ENCODE measurements around the gene TLL2.

The TLL2 gene

DNA sequence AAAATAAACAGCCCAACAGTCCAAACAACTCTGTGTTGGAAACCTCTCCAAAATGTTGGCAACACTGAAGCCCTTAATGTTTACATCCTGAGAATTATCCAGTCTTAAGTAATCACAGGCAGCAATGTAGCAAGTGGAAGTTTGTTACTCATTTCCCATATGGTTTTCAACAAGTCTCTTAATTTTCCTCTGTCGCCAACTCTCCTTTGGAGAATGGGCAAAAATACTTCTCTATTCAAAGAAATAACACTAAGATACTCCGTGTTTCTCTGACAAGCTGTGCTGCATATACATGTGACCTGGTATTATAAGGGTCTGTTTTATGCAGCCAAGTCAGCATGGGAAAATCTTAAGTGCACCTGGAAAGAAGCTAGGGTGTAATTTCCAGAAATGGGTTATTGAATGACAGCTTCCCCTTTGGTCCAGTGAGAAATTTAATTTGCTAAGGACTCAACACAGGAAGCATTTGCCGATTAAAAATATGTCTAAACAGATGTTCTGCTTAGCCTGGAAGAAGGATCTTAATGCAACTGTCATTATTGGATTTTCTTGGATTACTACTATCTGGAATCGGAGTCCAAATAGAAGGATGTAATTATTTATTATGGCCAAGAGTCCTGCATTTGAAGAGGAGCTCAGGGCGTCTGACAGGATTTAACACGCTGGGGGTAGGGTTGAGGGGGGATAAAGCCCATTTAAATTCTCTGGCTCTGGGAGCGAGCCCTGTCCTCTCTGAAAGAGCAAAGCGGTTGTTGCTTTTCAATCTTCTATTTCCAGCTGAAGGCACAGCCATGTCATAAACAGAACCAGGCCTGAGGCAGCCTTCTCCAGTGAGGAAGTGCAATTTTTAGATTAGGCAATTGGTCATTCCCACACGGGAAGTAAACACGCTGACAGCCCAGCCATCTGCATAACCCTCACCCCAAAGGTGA is 73.1 kb downstream of the TLL2 start:
- peak; percentile 4 for DNase-seq (ENCODE audit: low read depth)
- Histone ChIP-seq H3K4me3 (ENCODE audit: low read length) (no peak overlapping the region), H3K9ac (ENCODE audit: low read length) (no peak overlapping the region), H3K27me3 (replicated peaks; ENCODE audit: control insufficient read depth, insufficient read depth, low read length) (peaks cover 21% of the 10 kb centered on the region), H3K9me3 (ENCODE audit: control insufficient read depth, low read length) (peaks cover 3% of the 10 kb centered on the region), H3K36me3 (ENCODE audit: control insufficient read depth, insufficient read depth, low read length, severe bottlenecking) (no peaks in the 10 kb centered on the region), H3K4me1 (ENCODE audit: control insufficient read depth, insufficient read depth, low read length) (peaks cover 9% of the 10 kb centered on the region)

- H3K27me3 ChIP-seq (replicated peaks; ENCODE audit: control insufficient read depth, insufficient read depth, low read length) = peaks cover 20% of the 10 kb centered on the region
- no peaks in the 10 kb centered on the region for H3K36me3 ChIP-seq (ENCODE audit: control insufficient read depth, insufficient read depth, low read length, severe bottlenecking)
- no peak overlapping the region for H3K4me3 ChIP-seq (ENCODE audit: low read length)
Measured at GRCh38 chr10:96439725-96440124, 74.0 kb downstream of the TLL2 start.

DNA sequence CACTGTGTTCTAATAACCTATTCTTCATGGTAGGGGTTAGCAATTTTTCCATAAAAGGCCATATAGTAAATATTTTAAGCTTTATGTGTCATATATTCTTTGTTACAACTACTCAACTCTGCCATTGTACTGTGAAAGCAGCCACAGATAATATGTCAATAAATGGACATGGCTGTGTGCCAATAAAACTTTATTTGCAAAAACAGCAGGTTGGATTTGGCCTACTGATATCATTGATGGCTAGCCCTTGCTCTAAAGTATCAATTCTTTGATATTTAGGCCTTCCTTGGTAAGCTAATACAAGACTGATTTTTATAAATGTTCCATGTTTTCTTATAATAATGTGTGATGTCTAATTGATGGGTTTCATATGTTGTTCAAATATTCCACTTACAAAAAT is 77.7 kb downstream of the TLL2 start:
- Histone ChIP-seq H3K27me3 (replicated peaks; ENCODE audit: control insufficient read depth, insufficient read depth, low read length) (no peaks in the 10 kb centered on the region), H3K36me3 (ENCODE audit: control insufficient read depth, insufficient read depth, low read length, severe bottlenecking) (no peaks in the 10 kb centered on the region), H3K4me1 (ENCODE audit: control insufficient read depth, insufficient read depth, low read length) (peaks cover 16% of the 10 kb centered on the region), H3K4me3 (ENCODE audit: low read length) (no peak overlapping the region), H3K9ac (ENCODE audit: low read length) (no peak overlapping the region), H3K9me3 (ENCODE audit: control insufficient read depth, low read length) (peaks cover 8% of the 10 kb centered on the region)
- DNase-seq (ENCODE audit: low read depth) = no peak

More at GRCh38 chr10:96439725-96440124, 74.0 kb downstream of the TLL2 start:
- peaks cover 9% of the 10 kb centered on the region for H3K4me1 ChIP-seq (ENCODE audit: control insufficient read depth, insufficient read depth, low read length)
- peaks cover 3% of the 10 kb centered on the region for H3K9me3 ChIP-seq (ENCODE audit: control insufficient read depth, low read length)
- H3K9ac ChIP-seq (ENCODE audit: low read length) = no peak overlapping the region
- DNase-seq (ENCODE audit: low read depth) = no peak

- peaks cover 7% of the 10 kb centered on the region for H3K27me3 ChIP-seq (replicated peaks; ENCODE audit: control insufficient read depth, insufficient read depth, low read length)
- H3K9me3 ChIP-seq (ENCODE audit: control insufficient read depth, low read length) = peaks cover 5% of the 10 kb centered on the region
- H3K4me1 ChIP-seq (ENCODE audit: control insufficient read depth, insufficient read depth, low read length) = peaks cover 7% of the 10 kb centered on the region
- H3K36me3 ChIP-seq (ENCODE audit: control insufficient read depth, insufficient read depth, low read length, severe bottlenecking) = no peaks in the 10 kb centered on the region
- DNase-seq (ENCODE audit: low read depth) = no peak
- no peak overlapping the region for H3K4me3 ChIP-seq (ENCODE audit: low read length)
- no peak overlapping the region for H3K9ac ChIP-seq (ENCODE audit: low read length)
Measured at GRCh38 chr10:96431211-96431970, 82.3 kb downstream of the TLL2 start.

- no peaks in the 10 kb centered on the region for H3K9me3 ChIP-seq (ENCODE audit: control insufficient read depth, low read length)
- H3K27me3 ChIP-seq (replicated peaks; ENCODE audit: control insufficient read depth, insufficient read depth, low read length) = peaks cover 7% of the 10 kb centered on the region
Measured at GRCh38 chr10:96427291-96427690, 86.4 kb downstream of the TLL2 start.

GRCh38 chr10:96422525-96422924 is 91.2 kb downstream of the TLL2 start:
- Histone ChIP-seq H3K4me3 (ENCODE audit: low read length) (no peak overlapping the region), H3K27me3 (replicated peaks; ENCODE audit: control insufficient read depth, insufficient read depth, low read length) (no peaks in the 10 kb centered on the region), H3K9ac (ENCODE audit: low read length) (no peak overlapping the region), H3K4me1 (ENCODE audit: control insufficient read depth, insufficient read depth, low read length) (peaks cover 11% of the 10 kb centered on the region), H3K9me3 (ENCODE audit: control insufficient read depth, low read length) (no peaks in the 10 kb centered on the region), H3K36me3 (ENCODE audit: control insufficient read depth, insufficient read depth, low read length, severe bottlenecking) (no peaks in the 10 kb centered on the region)
- DNase-seq (ENCODE audit: low read depth) = no peak

More at GRCh38 chr10:96427291-96427690, 86.4 kb downstream of the TLL2 start:
- H3K4me3 ChIP-seq (ENCODE audit: low read length) = no peak overlapping the region
- H3K36me3 ChIP-seq (ENCODE audit: control insufficient read depth, insufficient read depth, low read length, severe bottlenecking) = no peaks in the 10 kb centered on the region
- peaks cover 3% of the 10 kb centered on the region for H3K4me1 ChIP-seq (ENCODE audit: control insufficient read depth, insufficient read depth, low read length)
- no peak for DNase-seq (ENCODE audit: low read depth)
- no peak overlapping the region for H3K9ac ChIP-seq (ENCODE audit: low read length)

DNA sequence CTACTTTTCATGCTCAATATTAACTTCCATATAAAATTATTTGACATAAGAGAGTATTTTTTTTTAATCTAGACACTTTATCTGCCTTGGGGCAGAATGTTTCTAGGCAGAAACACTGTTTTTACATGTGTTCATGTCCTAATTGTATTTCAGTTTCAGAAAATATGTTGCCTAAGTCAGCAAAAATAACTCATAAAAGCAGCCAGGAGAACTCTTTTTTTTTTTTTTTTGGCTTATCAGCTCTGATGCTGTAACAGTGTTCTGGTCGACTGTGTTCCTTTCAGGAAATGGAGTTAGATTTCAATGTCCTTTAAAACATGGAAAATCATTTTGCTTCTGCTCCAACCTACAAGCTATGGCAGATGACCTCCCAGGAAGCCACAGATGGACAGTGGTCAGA is 91.7 kb downstream of the TLL2 start:
- Histone ChIP-seq H3K4me3 (ENCODE audit: low read length) (no peak overlapping the region), H3K36me3 (ENCODE audit: control insufficient read depth, insufficient read depth, low read length, severe bottlenecking) (no peaks in the 10 kb centered on the region), H3K4me1 (ENCODE audit: control insufficient read depth, insufficient read depth, low read length) (peaks cover 17% of the 10 kb centered on the region), H3K9ac (ENCODE audit: low read length) (no peak overlapping the region), H3K9me3 (ENCODE audit: control insufficient read depth, low read length) (no peaks in the 10 kb centered on the region), H3K27me3 (replicated peaks; ENCODE audit: control insufficient read depth, insufficient read depth, low read length) (no peaks in the 10 kb centered on the region)
- no peak for DNase-seq (ENCODE audit: low read depth)

DNA sequence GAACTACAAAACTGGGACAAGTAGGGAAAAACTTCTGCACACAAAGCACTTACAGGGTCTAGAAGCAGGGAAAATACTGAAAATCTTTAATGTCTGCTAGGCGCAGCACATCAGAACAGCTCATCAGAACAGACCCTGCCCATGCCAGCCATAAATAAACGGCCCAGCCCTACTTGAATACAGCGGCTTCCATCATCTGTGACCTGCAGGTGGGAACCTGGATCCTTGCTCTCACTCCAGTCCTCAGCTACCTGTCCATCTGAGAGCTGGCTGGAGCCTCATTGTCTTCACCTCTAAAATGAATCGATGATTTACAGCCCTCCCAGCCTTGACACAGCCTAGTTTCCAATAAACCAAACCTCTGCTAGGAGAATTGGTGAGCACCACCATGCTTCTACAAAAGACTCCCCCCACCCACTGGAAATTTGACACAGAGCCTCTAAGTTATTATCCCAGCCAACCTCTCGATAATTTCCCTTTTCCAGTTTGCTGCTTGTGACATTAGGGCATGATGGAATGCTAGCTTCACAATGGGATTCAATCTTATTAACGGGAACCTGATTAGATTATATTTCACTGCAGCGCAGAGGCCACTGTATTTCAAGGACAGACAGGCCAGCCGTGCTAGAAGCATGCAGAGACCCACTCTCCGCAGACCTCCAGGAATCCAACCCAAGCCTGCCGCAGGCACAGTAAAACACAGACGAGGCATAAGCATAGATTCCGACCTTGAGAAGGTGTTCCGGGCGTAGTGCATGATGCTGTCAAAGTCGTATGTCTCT is 93.3 kb downstream of the TLL2 start:
- H3K27me3 ChIP-seq (replicated peaks; ENCODE audit: control insufficient read depth, insufficient read depth, low read length) = no peaks in the 10 kb centered on the region
- peaks cover 31% of the 10 kb centered on the region for H3K4me1 ChIP-seq (ENCODE audit: control insufficient read depth, insufficient read depth, low read length)
- H3K9ac ChIP-seq (ENCODE audit: low read length) = no peak overlapping the region
- H3K9me3 ChIP-seq (ENCODE audit: control insufficient read depth, low read length) = no peaks in the 10 kb centered on the region
- H3K36me3 ChIP-seq (ENCODE audit: control insufficient read depth, insufficient read depth, low read length, severe bottlenecking) = no peaks in the 10 kb centered on the region
- no peak overlapping the region for H3K4me3 ChIP-seq (ENCODE audit: low read length)
- no peak for DNase-seq (ENCODE audit: low read depth)

DNA sequence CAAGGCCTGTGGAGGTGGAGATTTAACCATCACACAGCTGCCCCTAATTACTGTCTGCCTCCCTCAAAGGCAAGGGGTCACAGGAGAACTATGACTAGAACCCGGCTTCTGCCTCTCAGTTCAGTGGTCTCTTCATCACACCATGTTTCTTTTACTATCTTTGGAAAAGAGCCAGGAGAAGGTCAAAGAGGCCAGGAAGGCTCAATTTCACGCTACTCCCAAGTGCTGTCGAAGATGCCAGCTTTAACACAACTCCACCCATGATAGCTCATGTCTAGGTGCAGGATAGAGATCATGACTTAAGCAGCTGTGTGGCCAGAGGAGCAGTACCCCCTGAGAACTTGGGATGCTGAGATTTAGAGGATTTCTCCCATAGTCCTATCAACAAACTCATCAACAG is 94.4 kb downstream of the TLL2 start:
- H3K4me1 ChIP-seq (ENCODE audit: control insufficient read depth, insufficient read depth, low read length) = peaks cover 31% of the 10 kb centered on the region
- no peak for DNase-seq (ENCODE audit: low read depth)
- H3K27me3 ChIP-seq (replicated peaks; ENCODE audit: control insufficient read depth, insufficient read depth, low read length) = peaks cover 9% of the 10 kb centered on the region
- H3K36me3 ChIP-seq (ENCODE audit: control insufficient read depth, insufficient read depth, low read length, severe bottlenecking) = no peaks in the 10 kb centered on the region
- H3K4me3 ChIP-seq (ENCODE audit: low read length) = no peak overlapping the region
- H3K9me3 ChIP-seq (ENCODE audit: control insufficient read depth, low read length) = no peaks in the 10 kb centered on the region
- H3K9ac ChIP-seq (ENCODE audit: low read length) = no peak overlapping the region

DNA sequence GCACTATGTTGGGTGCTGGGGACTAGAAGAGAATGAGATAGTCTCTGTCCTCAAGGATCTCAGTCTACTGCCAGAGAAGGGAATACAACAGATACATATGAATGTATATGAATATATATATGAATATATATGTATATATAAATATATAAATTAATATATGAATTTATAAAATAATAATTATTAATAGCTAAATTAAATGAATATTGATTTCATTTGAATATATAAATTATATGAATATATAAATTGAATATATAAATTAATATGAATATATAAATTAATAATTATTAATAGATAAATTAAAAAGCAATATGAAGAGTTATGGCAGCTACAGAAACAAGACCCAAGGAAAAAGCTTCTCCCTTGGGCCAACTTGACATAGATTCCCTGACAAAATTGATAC is 95.1 kb downstream of the TLL2 start:
- Histone ChIP-seq H3K4me3 (ENCODE audit: low read length) (no peak overlapping the region), H3K27me3 (replicated peaks; ENCODE audit: control insufficient read depth, insufficient read depth, low read length) (peaks cover 12% of the 10 kb centered on the region), H3K9me3 (ENCODE audit: control insufficient read depth, low read length) (no peaks in the 10 kb centered on the region), H3K9ac (ENCODE audit: low read length) (no peak overlapping the region), H3K36me3 (ENCODE audit: control insufficient read depth, insufficient read depth, low read length, severe bottlenecking) (no peaks in the 10 kb centered on the region), H3K4me1 (ENCODE audit: control insufficient read depth, insufficient read depth, low read length) (peaks cover 31% of the 10 kb centered on the region)
- no peak for DNase-seq (ENCODE audit: low read depth)

- Histone ChIP-seq H3K4me1 (ENCODE audit: control insufficient read depth, insufficient read depth, low read length) (peaks cover 29% of the 10 kb centered on the region), H3K9me3 (ENCODE audit: control insufficient read depth, low read length) (no peaks in the 10 kb centered on the region), H3K36me3 (ENCODE audit: control insufficient read depth, insufficient read depth, low read length, severe bottlenecking) (no peaks in the 10 kb centered on the region), H3K9ac (ENCODE audit: low read length) (no peak overlapping the region), H3K4me3 (ENCODE audit: low read length) (no peak overlapping the region), H3K27me3 (replicated peaks; ENCODE audit: control insufficient read depth, insufficient read depth, low read length) (peaks cover 23% of the 10 kb centered on the region)
- DNase-seq (ENCODE audit: low read depth) = peak; percentile 9
Measured at GRCh38 chr10:96417441-96417840, 96.3 kb downstream of the TLL2 start.

All from adipocyte (in vitro differentiated cells).